Measurements from ENCODE around the gene LRRC59. TPM values are rescaled to one million over a fixed set of nuclear protein-coding genes. Genes with fewer than 3 reads are reported as not detected.
A peak's percentile ranks its signal among the peaks of the same experiment; 100 is the strongest.

The LRRC59 gene
- total and polyA plus RNA-seq, 4 experiments from 2014 or later, result 17.8 to 30.7 (median 27.1) TPM

DNA sequence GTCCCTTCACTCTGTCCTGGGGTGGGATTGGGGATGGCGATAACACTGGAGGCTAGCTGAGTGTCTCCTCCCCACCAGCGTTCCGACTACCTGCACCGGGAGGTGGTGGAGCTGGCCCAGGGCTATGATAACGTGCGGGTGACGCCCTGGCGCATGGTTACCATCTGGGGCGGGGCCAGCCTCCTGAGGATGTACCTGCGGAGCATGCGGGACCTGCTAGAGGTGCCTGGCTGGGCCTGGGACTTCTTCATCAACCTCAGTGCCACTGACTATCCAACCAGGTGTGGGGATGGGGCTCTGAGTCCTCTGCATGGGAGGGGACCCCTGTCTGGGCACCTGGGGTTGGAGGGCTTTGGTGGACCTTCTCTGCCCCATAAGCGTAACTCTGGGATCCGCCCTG is 42.5 kb downstream of the LRRC59 start:
- Mint-ChIP-seq H3K27ac (peak overlapping the region in 1 of 7 donors; percentile 35), H3K27me3 (no peaks in the 10 kb centered on the region), H3K4me1 (peaks cover 0 to 17% (median 10%) of the 10 kb centered on the region in 4 donors), H3K36me3 (peaks cover 15 to 50% of the 10 kb centered on the region in 2 donors), H3K9me3 (no peaks in the 10 kb centered on the region), H3K4me3 (no peak overlapping the region)
- Histone ChIP-seq H3K4me3 (ENCODE audit: low read length in 2 of 2) (no peak overlapping the region), H3K4me1 (ENCODE audit: insufficient read depth, low read length) (no peaks in the 10 kb centered on the region), H3K9me3 (ENCODE audit: control insufficient read depth in 1 of 2, low read length in 2 of 2) (no peaks in the 10 kb centered on the region), H3K27ac (ENCODE audit: low read depth, low read length) (no peak overlapping the region), H3K27me3 (ENCODE audit: insufficient read depth, low read length) (no peaks in the 10 kb centered on the region), H3K36me3 (ENCODE audit: insufficient read depth, low read length) (peaks cover 33% of the 10 kb centered on the region)
- ChIA-PET POLR2A (ENCODE audit: partially characterized antibody) (interaction anchor here (1.0 to 1.4 kb wide), 3 partner anchors 9 to 42 kb away, joined by 3 to 10 read pairs (median 4); partner anchors contain the start of genes EME1, LRRC59, MRPL27 and XYLT2), CTCF (ENCODE audit: partially characterized antibody) (no interaction called here)
- DNase-seq, result no peak
- intact Hi-C loops (cut with micrococcal nuclease), result no loop called here

- Histone ChIP-seq H3K27me3 (ENCODE audit: insufficient read depth, low read length) (no peaks in the 10 kb centered on the region), H3K4me1 (ENCODE audit: insufficient read depth, low read length) (no peaks in the 10 kb centered on the region), H3K36me3 (ENCODE audit: insufficient read depth, low read length) (peaks cover 33% of the 10 kb centered on the region), H3K4me3 (ENCODE audit: low read length in 2 of 2) (no peak overlapping the region), H3K9me3 (ENCODE audit: control insufficient read depth in 1 of 2, low read length in 2 of 2) (no peaks in the 10 kb centered on the region), H3K27ac (ENCODE audit: low read depth, low read length) (no peak overlapping the region)
- CTCF ChIA-PET (ENCODE audit: partially characterized antibody), result no interaction called here
- Mint-ChIP-seq H3K9me3 (no peaks in the 10 kb centered on the region), H3K27me3 (no peaks in the 10 kb centered on the region), H3K27ac (peak overlapping the region in 1 of 7 donors; percentile 35), H3K4me1 (peaks cover 1 to 17% (median 13%) of the 10 kb centered on the region in 4 donors), H3K36me3 (peaks cover 15 to 48% of the 10 kb centered on the region in 2 donors), H3K4me3 (no peak overlapping the region)
- DNase-seq, result no peak
- intact Hi-C loops (cut with micrococcal nuclease), result no loop called here
- POLR2A ChIA-PET (ENCODE audit: partially characterized antibody), result interaction anchor here (1.0 to 1.4 kb wide), 2 partner anchors 19 to 43 kb away, joined by 3 to 4 read pairs; partner anchors contain the start of genes EME1, LRRC59 and MRPL27
Observed at GRCh38 chr17:50354198-50354597, 43.1 kb downstream of the LRRC59 start.

DNA sequence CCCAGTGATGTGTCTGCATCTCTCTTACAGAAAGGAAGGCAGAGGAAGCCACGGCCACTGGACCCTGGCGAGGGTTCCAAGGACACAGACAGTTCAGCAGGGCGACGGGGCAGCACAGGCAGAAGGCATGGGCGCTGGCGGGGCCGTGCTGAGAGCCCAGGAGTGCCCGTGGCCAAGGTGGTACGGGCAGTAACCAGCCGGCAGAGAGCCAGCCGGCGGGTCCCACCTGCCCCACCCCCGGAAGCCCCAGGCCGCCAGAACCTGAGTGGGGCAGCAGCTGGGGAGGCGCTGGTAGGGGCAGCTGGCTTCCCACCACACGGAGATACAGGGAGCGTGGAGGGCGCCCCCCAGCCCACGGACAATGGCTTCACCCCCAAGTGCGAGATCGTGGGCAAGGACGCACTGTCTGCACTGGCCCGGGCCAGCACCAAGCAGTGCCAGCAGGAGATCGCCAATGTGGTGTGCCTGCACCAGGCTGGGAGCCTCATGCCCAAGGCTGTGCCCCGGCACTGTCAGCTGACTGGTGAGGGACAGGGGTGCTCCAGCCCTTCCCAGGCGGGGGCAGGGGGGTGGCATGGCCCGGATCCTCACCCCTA is 43.6 kb downstream of the LRRC59 start:
- no peak for DNase-seq
- ChIA-PET CTCF (ENCODE audit: partially characterized antibody) (no interaction called here), POLR2A (ENCODE audit: partially characterized antibody) (interaction anchor here (1.0 to 1.4 kb wide), 2 partner anchors 19 to 44 kb away, joined by 3 to 4 read pairs; partner anchors contain the start of genes EME1, LRRC59 and MRPL27)
- no peaks in the 10 kb centered on the region for H3K27me3 ChIP-seq (ENCODE audit: insufficient read depth, low read length)
- peaks cover under 1% of the 10 kb centered on the region for H3K4me1 ChIP-seq (ENCODE audit: insufficient read depth, low read length)
- Mint-ChIP-seq H3K27ac (no peak overlapping the region), H3K27me3 (no peaks in the 10 kb centered on the region), H3K4me1 (peaks cover 6 to 22% (median 15%) of the 10 kb centered on the region in 4 donors), H3K4me3 (no peak overlapping the region), H3K36me3 (peaks cover 12 to 43% of the 10 kb centered on the region in 2 donors), H3K9me3 (no peaks in the 10 kb centered on the region)
- H3K4me3 ChIP-seq (ENCODE audit: low read length in 2 of 2), result no peak overlapping the region
- H3K36me3 ChIP-seq (ENCODE audit: insufficient read depth, low read length), result peaks cover 29% of the 10 kb centered on the region
- H3K9me3 ChIP-seq (ENCODE audit: control insufficient read depth in 1 of 2, low read length in 2 of 2), result no peaks in the 10 kb centered on the region
- intact Hi-C loops (cut with micrococcal nuclease), result no loop called here
- H3K27ac ChIP-seq (ENCODE audit: low read depth, low read length), result no peak overlapping the region

- no peaks in the 10 kb centered on the region for H3K27me3 ChIP-seq (ENCODE audit: insufficient read depth, low read length)
- H3K4me1 Mint-ChIP-seq, result peaks cover 14 to 30% (median 21%) of the 10 kb centered on the region in 4 donors
- H3K36me3 Mint-ChIP-seq, result peaks cover 10 to 43% of the 10 kb centered on the region in 2 donors
- ChIA-PET CTCF (ENCODE audit: partially characterized antibody) (interaction anchor here (1.2 to 2.0 kb wide), 2 partner anchors 9 to 45 kb away, joined by 3 to 8 read pairs; partner anchors contain the start of gene LRRC59), POLR2A (ENCODE audit: partially characterized antibody) (interaction anchor here (0.6 to 1.3 kb wide), 2 partner anchors 9 to 44 kb away, joined by 3 read pairs; partner anchors contain the start of gene LRRC59)
- no peaks in the 10 kb centered on the region for H3K9me3 ChIP-seq (ENCODE audit: control insufficient read depth in 1 of 2, low read length in 2 of 2)
- H3K27ac ChIP-seq (ENCODE audit: low read depth, low read length), result no peak overlapping the region
- H3K9me3 Mint-ChIP-seq, result no peaks in the 10 kb centered on the region
- H3K27me3 Mint-ChIP-seq, result no peaks in the 10 kb centered on the region
- H3K4me1 ChIP-seq (ENCODE audit: insufficient read depth, low read length), result peaks cover 8% of the 10 kb centered on the region
- peak overlapping the region in 2 of 7 donors; percentile 53 to 70 for H3K27ac Mint-ChIP-seq
- H3K4me3 ChIP-seq (ENCODE audit: low read length in 2 of 2), result no peak overlapping the region
- H3K36me3 ChIP-seq (ENCODE audit: insufficient read depth, low read length), result peaks cover 24% of the 10 kb centered on the region
- no peak overlapping the region for H3K4me3 Mint-ChIP-seq
- DNase-seq, result no peak
- intact Hi-C loops (cut with micrococcal nuclease), result no loop called here
Observed at GRCh38 chr17:50352693-50353599, 44.4 kb downstream of the LRRC59 start.

- peaks cover 21% of the 10 kb centered on the region for H3K36me3 ChIP-seq (ENCODE audit: insufficient read depth, low read length)
- H3K9me3 ChIP-seq (ENCODE audit: control insufficient read depth in 1 of 2, low read length in 2 of 2), result no peaks in the 10 kb centered on the region
- CTCF ChIA-PET (ENCODE audit: partially characterized antibody), result interaction anchor here (1.2 to 2.0 kb wide), 2 partner anchors 10 to 45 kb away, joined by 3 to 8 read pairs; partner anchors contain the start of gene LRRC59
- POLR2A ChIA-PET (ENCODE audit: partially characterized antibody), result interaction anchor here (0.6 to 1.3 kb wide), 2 partner anchors 8 to 45 kb away, joined by 3 read pairs; partner anchors contain the start of gene LRRC59
- no peak overlapping the region for H3K4me3 Mint-ChIP-seq
- DNase-seq, result no peak
- peaks cover 15% of the 10 kb centered on the region for H3K4me1 ChIP-seq (ENCODE audit: insufficient read depth, low read length)
- no peak overlapping the region for H3K27ac ChIP-seq (ENCODE audit: low read depth, low read length)
- no peaks in the 10 kb centered on the region for H3K27me3 Mint-ChIP-seq
- no peak overlapping the region for H3K4me3 ChIP-seq (ENCODE audit: low read length in 2 of 2)
- H3K36me3 Mint-ChIP-seq, result peaks cover 10 to 40% of the 10 kb centered on the region in 2 donors
- no peaks in the 10 kb centered on the region for H3K9me3 Mint-ChIP-seq
- H3K4me1 Mint-ChIP-seq, result peaks cover 21 to 37% (median 26%) of the 10 kb centered on the region in 4 donors
- intact Hi-C loops (cut with micrococcal nuclease), result no loop called here
- peak overlapping the region in 2 of 7 donors; percentile 76 to 78 for H3K27ac Mint-ChIP-seq
- no peaks in the 10 kb centered on the region for H3K27me3 ChIP-seq (ENCODE audit: insufficient read depth, low read length)
Observed at GRCh38 chr17:50352072-50352692, 45.1 kb downstream of the LRRC59 start.

DNA sequence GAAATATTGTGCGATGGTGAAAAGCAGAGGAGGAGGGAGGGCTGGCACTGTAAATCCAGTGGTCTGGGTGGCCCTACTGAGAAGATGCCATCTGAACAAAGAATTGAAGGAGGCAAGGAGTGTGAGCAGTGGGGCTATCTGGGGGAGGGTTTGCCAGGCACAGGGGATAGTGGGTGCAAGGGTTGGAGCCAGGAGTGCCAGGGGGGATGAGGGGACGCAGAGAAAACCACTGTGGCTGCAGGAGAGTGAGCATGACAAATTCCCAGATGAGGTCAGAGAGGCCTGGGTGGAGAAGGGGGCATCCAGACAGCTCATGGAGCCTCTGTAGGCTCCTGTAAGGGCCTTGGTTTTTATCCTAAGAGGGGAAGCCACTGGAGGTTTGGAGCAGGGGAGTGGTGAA is 46.6 kb downstream of the LRRC59 start:
- peaks cover 8% of the 10 kb centered on the region for H3K36me3 ChIP-seq (ENCODE audit: insufficient read depth, low read length)
- POLR2A ChIA-PET (ENCODE audit: partially characterized antibody), result interaction anchor here (0.7 kb wide), 1 partner anchor 11 kb away, joined by 3 read pairs; no protein-coding TSS in a partner anchor
- peaks cover 21% of the 10 kb centered on the region for H3K4me1 ChIP-seq (ENCODE audit: insufficient read depth, low read length)
- Mint-ChIP-seq H3K27ac (peak overlapping the region in 5 of 7 donors; percentile 9 to 76 (median 68)), H3K4me1 (peaks cover 27 to 52% (median 28%) of the 10 kb centered on the region in 4 donors), H3K27me3 (no peaks in the 10 kb centered on the region), H3K4me3 (peak overlapping the region in 1 of 8 donors; percentile 31), H3K36me3 (peaks cover 10 to 36% of the 10 kb centered on the region in 2 donors), H3K9me3 (no peaks in the 10 kb centered on the region)
- H3K4me3 ChIP-seq (ENCODE audit: low read length in 2 of 2), result no peak overlapping the region
- H3K9me3 ChIP-seq (ENCODE audit: control insufficient read depth in 1 of 2, low read length in 2 of 2), result no peaks in the 10 kb centered on the region
- H3K27me3 ChIP-seq (ENCODE audit: insufficient read depth, low read length), result no peaks in the 10 kb centered on the region
- intact Hi-C loops (cut with micrococcal nuclease), result no loop called here
- no peak for DNase-seq
- H3K27ac ChIP-seq (ENCODE audit: low read depth, low read length), result no peak overlapping the region
- CTCF ChIA-PET (ENCODE audit: partially characterized antibody), result interaction anchor here (2.0 kb wide), 1 partner anchor 11 kb away, joined by 8 read pairs; no protein-coding TSS in a partner anchor
